SH-SY5Y (cell line): ENCODE data around the gene THSD4.

Experiments used
- GATA2 ChIP-seq: IDR thresholded peaks from 2 replicates; pipeline ENCODE4 v1.6.1; 2011; ENCODE audit warnings: mild to moderate bottlenecking, low read depth, low read length
- GATA3 ChIP-seq: IDR thresholded peaks from 2 replicates; pipeline ENCODE4 v1.6.1; 2011; ENCODE audit warnings: low read depth, mild to moderate bottlenecking, low read length, moderate library complexity

GRCh38 chr15:71743861-71744382 is 628.7 kb downstream of the THSD4 start:
- TF ChIP-seq GATA3 = no peak
- no peak for TF ChIP-seq GATA2
